Loucy (cell line): ENCODE measurements around the gene TMEM121.

Source experiments
- H2AFZ ChIP-seq: fragments of 200-600 bp; sonication (generic); 2 replicates; pipeline ENCODE4 v1.6.0; 2016; ENCODE audit warnings: antibody characterized with exemption, mild to moderate bottlenecking, low read length, moderate library complexity
- H3F3A ChIP-seq: fragments of 200-600 bp; 2 replicates; pipeline ENCODE4 v1.6.0; 2016; ENCODE audit warnings: antibody characterized with exemption, low read depth, mild to moderate bottlenecking
- H3K27me3 ChIP-seq: fragments of 200-600 bp; sonication (generic); 2 replicates; pipeline ENCODE4 v1.6.1; 2014; ENCODE audit warnings: low read length, mild to moderate bottlenecking; ENCODE audit not compliant: insufficient read depth, poor library complexity, severe bottlenecking
- H3K36me3 ChIP-seq: fragments of 200-600 bp; sonication (generic); 2 replicates; pipeline ENCODE4 v1.6.1; 2016; ENCODE audit warnings: low read length; ENCODE audit not compliant: insufficient read depth
- H3K4me1 ChIP-seq: fragments of 200-600 bp; sonication (generic); 2 replicates; pipeline ENCODE4 v1.5.1; 2014; ENCODE audit warnings: low read length, mild to moderate bottlenecking; ENCODE audit not compliant: insufficient read depth, poor library complexity, severe bottlenecking
- H3K4me2 ChIP-seq: fragments of 200-600 bp; sonication (generic); 2 replicates; pipeline ENCODE4 v1.6.0; 2014; ENCODE audit warnings: antibody characterized with exemption, low read length, low read depth, mild to moderate bottlenecking; ENCODE audit not compliant: poor library complexity, severe bottlenecking
- H3K4me3 ChIP-seq: fragments of 200-600 bp; sonication (generic); 2 replicates; pipeline ENCODE4 v1.5.1; 2014; ENCODE audit warnings: low read length, mild to moderate bottlenecking, mixed read lengths; ENCODE audit not compliant: poor library complexity, severe bottlenecking
- H3K79me2 ChIP-seq: fragments of 200-600 bp; sonication (generic); 2 replicates; pipeline ENCODE4 v1.6.1; 2014; ENCODE audit warnings: low read length; ENCODE audit not compliant: insufficient read depth
- H3K9ac ChIP-seq: fragments of 200-600 bp; sonication (generic); 2 replicates; pipeline ENCODE4 v1.6.0; 2014; ENCODE audit warnings: mild to moderate bottlenecking, low read depth, low read length, moderate library complexity; ENCODE audit not compliant: poor library complexity, severe bottlenecking
- H3K9me2 ChIP-seq: fragments of 200-600 bp; sonication (generic); replicated peaks from 2 replicates; pipeline ENCODE4 v1.6.1; 2016; ENCODE audit warnings: low read depth, low read length, mixed read lengths
- H3K9me3 ChIP-seq: fragments of 200-600 bp; sonication (generic); 2 replicates; pipeline ENCODE4 v1.6.1; 2014; ENCODE audit warnings: mild to moderate bottlenecking, antibody characterized with exemption, low read length, low read depth; ENCODE audit not compliant: insufficient read depth
- H4K20me1 ChIP-seq: fragments of 200-600 bp; sonication (generic); 2 replicates; pipeline ENCODE4 v1.6.0; 2014; ENCODE audit warnings: antibody characterized with exemption, low read length, mild to moderate bottlenecking; ENCODE audit not compliant: insufficient read depth, poor library complexity, severe bottlenecking
- CTCF ChIP-seq: fragments of 200-600 bp; sonication (generic); conservative IDR thresholded peaks from 2 replicates; pipeline ENCODE4 v1.5.1; 2014; ENCODE audit warnings: mild to moderate bottlenecking, antibody characterized with exemption, low read length
- EZH2phosphoT487 ChIP-seq: fragments of 200-600 bp; IDR thresholded peaks from 2 replicates; pipeline ENCODE4 v1.6.1; 2018; ENCODE audit warnings: antibody characterized with exemption, mild to moderate bottlenecking, moderate library complexity, borderline replicate concordance

The TMEM121 gene

GRCh38 chr14:105498430-105499255 lies 27.7 kb upstream of the TMEM121 start:
- TF ChIP-seq EZH2phosphoT487, result no peak
- no peak for TF ChIP-seq CTCF
- no peaks in the 10 kb centered on the region for H3K36me3 ChIP-seq
- H3K4me3 ChIP-seq, result no peak overlapping the region
- no peaks in the 10 kb centered on the region for H4K20me1 ChIP-seq
- no peak overlapping the region for H3K9ac ChIP-seq
- no peaks in the 10 kb centered on the region for H3K9me3 ChIP-seq
- no peaks in the 10 kb centered on the region for H3K27me3 ChIP-seq
- H3K79me2 ChIP-seq, result peaks cover 5% of the 10 kb centered on the region; the same call in 1 of the 2 replicates
- no peak overlapping the region for H3K4me2 ChIP-seq
- H3K4me1 ChIP-seq, result no peaks in the 10 kb centered on the region
- H3K9me2 ChIP-seq, result no peaks in the 10 kb centered on the region
- H3F3A ChIP-seq, result no peaks in the 10 kb centered on the region
- H2AFZ ChIP-seq, result no peak overlapping the region

GRCh38 chr14:105499256-105500035 lies 26.9 kb upstream of the TMEM121 start:
- Histone ChIP-seq H3K4me2 (no peak overlapping the region), H3K4me3 (no peak overlapping the region), H3K27me3 (no peaks in the 10 kb centered on the region), H3K36me3 (no peaks in the 10 kb centered on the region), H3K9me3 (no peaks in the 10 kb centered on the region), H3K4me1 (no peaks in the 10 kb centered on the region), H3F3A (no peaks in the 10 kb centered on the region), H2AFZ (no peak overlapping the region), H4K20me1 (no peaks in the 10 kb centered on the region), H3K9ac (no peak overlapping the region), H3K9me2 (no peaks in the 10 kb centered on the region), H3K79me2 (no peaks in the 10 kb centered on the region)
- no peak for TF ChIP-seq CTCF
- TF ChIP-seq EZH2phosphoT487, result no peak

- H3K79me2 ChIP-seq, result no peaks in the 10 kb centered on the region
- H3F3A ChIP-seq, result no peaks in the 10 kb centered on the region
- H3K9me2 ChIP-seq, result no peaks in the 10 kb centered on the region
- H3K27me3 ChIP-seq, result no peaks in the 10 kb centered on the region
- no peak overlapping the region for H3K9ac ChIP-seq
- no peaks in the 10 kb centered on the region for H4K20me1 ChIP-seq
- TF ChIP-seq CTCF, result no peak
- no peaks in the 10 kb centered on the region for H3K36me3 ChIP-seq
- H3K9me3 ChIP-seq, result no peaks in the 10 kb centered on the region
- H2AFZ ChIP-seq, result no peak overlapping the region
- H3K4me2 ChIP-seq, result no peak overlapping the region
- H3K4me1 ChIP-seq, result no peaks in the 10 kb centered on the region
- H3K4me3 ChIP-seq, result no peak overlapping the region
Measured at GRCh38 chr14:105500036-105500725, 26.2 kb upstream of the TMEM121 start.
